Endothelial cell of umbilical vein (primary cell): ENCODE data around the gene TMEM87A. TPM values are rescaled to one million over a fixed set of nuclear protein-coding genes. Genes with fewer than 3 reads are reported as not detected.

Experiments used
- BruUV-seq: library from RNA; stranded (reverse); fragments of 400-500 nt; replicated peaks from 2 replicates; lab custom pipeline; 2021; lab: Mats Ljungman, UMichigan
- CTCF ChIA-PET: fragments of 300-600, 350-600 bp; sonication (Branson Sonifier 250); formaldehyde crosslinking; loops from one replicate; lab custom pipeline; 2021; ENCODE audit warnings: antibody characterized with exemption, inconsistent platforms; lab: Charles Lee
- POLR2A ChIA-PET: fragments of 300-600, 350-600 bp; sonication (Branson Sonifier 250); formaldehyde crosslinking; loops from one replicate; lab custom pipeline; 2021; ENCODE audit warnings: antibody characterized with exemption, inconsistent platforms; lab: Charles Lee
- DNase-seq: peaks from one replicate; pipeline ENCODE4 v3.0.0-alpha.2; 2011; ENCODE audit warnings: low read depth, low spot score
- FAIRE-seq: peaks from 2 replicates; lab custom pipeline; 2011; peaks lifted over from hg19 to GRCh38; lab: Jason Lieb, UNC
- H2AFZ ChIP-seq: 2 replicates; pipeline ENCODE4 v1.6.0; 2012; ENCODE audit warnings: low read depth, low read length, control low read depth, inconsistent platforms
- H3K27ac ChIP-seq: 2 replicates; pipeline ENCODE4 v1.5.1; 2011; ENCODE audit warnings: low read depth, mild to moderate bottlenecking, control low read depth, low read length, moderate library complexity; ENCODE audit not compliant: insufficient read depth
- H3K27me3 ChIP-seq, 2 experiments: 2 replicates each; pipeline versions ENCODE4 v1.6.0 to v1.6.1; 2011; ENCODE audit warnings: low read length in 2 of 2, mixed read lengths in 1 of 2; ENCODE audit not compliant: control insufficient read depth in 2 of 2, insufficient read depth in 2 of 2
- H3K36me3 ChIP-seq, 2 experiments: 2 replicates in 1 of 2; 3 replicates in 1 of 2; pipeline ENCODE4 v1.5.1; 2011; ENCODE audit warnings: low read length in 2 of 2, mild to moderate bottlenecking in 1 of 2, moderate library complexity in 1 of 2; ENCODE audit not compliant: control insufficient read depth in 2 of 2, insufficient read depth in 2 of 2; ENCODE audit errors: extremely low read depth in 1 of 2
- H3K4me1 ChIP-seq: 3 replicates; pipeline ENCODE4 v1.5.1; 2011; ENCODE audit warnings: mild to moderate bottlenecking, low read length; ENCODE audit not compliant: control insufficient read depth, insufficient read depth; ENCODE audit errors: extremely low read depth
- H3K4me2 ChIP-seq: 2 replicates; pipeline ENCODE4 v1.6.1; 2011; ENCODE audit warnings: low read length, control low read depth, mixed read lengths; ENCODE audit not compliant: insufficient read depth
- H3K4me3 ChIP-seq, 3 experiments: fragments of 200-600 bp in 1 of 3; sonication (generic), shearing (Covaris generic) in 1 of 3; replicated peaks in 1 of 3; 2 replicates each; pipeline ENCODE4 v1.5.1; 2011 to 2016; ENCODE audit warnings: control low read depth in 3 of 3, low read length in 3 of 3, mild to moderate bottlenecking in 2 of 3, inconsistent platforms in 1 of 3, low read depth in 1 of 3, moderate library complexity in 1 of 3; ENCODE audit not compliant: insufficient read depth in 1 of 3
- H3K79me2 ChIP-seq: 2 replicates; pipeline ENCODE4 v1.6.0; 2012; ENCODE audit warnings: low read length, inconsistent platforms; ENCODE audit not compliant: control insufficient read depth, insufficient read depth
- H3K9ac ChIP-seq: replicated peaks from 2 replicates; pipeline ENCODE3; 2011; ENCODE audit warnings: low read length, control low read depth; ENCODE audit not compliant: insufficient read depth; ENCODE audit errors: extremely low read depth
- H3K9me1 ChIP-seq: replicated peaks from 3 replicates; pipeline ENCODE4 v1.6.0; 2011; ENCODE audit warnings: mild to moderate bottlenecking, low read length; ENCODE audit not compliant: control insufficient read depth, insufficient read depth; ENCODE audit errors: extremely low read depth
- H3K9me3 ChIP-seq: replicated peaks from 2 replicates; pipeline ENCODE4 v1.5.1; 2012; ENCODE audit warnings: low read length, inconsistent platforms; ENCODE audit not compliant: control insufficient read depth, insufficient read depth
- H4K20me1 ChIP-seq: replicated peaks from 2 replicates; pipeline ENCODE3; 2011; ENCODE audit warnings: mild to moderate bottlenecking, low read length; ENCODE audit not compliant: control insufficient read depth, insufficient read depth; ENCODE audit errors: extremely low read depth
- CTCF ChIP-seq, 2 donors: IDR thresholded peaks; 1 replicate in 1 of 2; 2 replicates in 1 of 2; pipeline ENCODE4 v1.5.1; 2011; ENCODE audit warnings: low read length in 2 of 2, mild to moderate bottlenecking in 2 of 2, moderate library complexity in 2 of 2, control low read depth in 1 of 2, inconsistent platforms in 1 of 2, low read depth in 1 of 2; ENCODE audit not compliant: insufficient read depth in 1 of 2; ENCODE audit errors: extremely low read depth in 1 of 2
- EZH2 ChIP-seq: IDR thresholded peaks from 2 replicates; pipeline ENCODE4 v1.6.1; 2012; ENCODE audit warnings: borderline replicate concordance, low read depth, mild to moderate bottlenecking, moderate library complexity, low read length, inconsistent platforms; ENCODE audit not compliant: severe bottlenecking
- FOS ChIP-seq: IDR thresholded peaks from 2 replicates; pipeline ENCODE4 v1.6.1; 2011; ENCODE audit warnings: mild to moderate bottlenecking, low read length, moderate library complexity, borderline replicate concordance; ENCODE audit not compliant: insufficient read depth
- GATA2 ChIP-seq: IDR thresholded peaks from 2 replicates; pipeline ENCODE4 v1.7.0; 2011; ENCODE audit warnings: low read depth, mild to moderate bottlenecking, moderate library complexity, mixed read lengths, low read length; ENCODE audit not compliant: insufficient read length, insufficient read depth
- JUN ChIP-seq: IDR thresholded peaks from 2 replicates; pipeline ENCODE4 v1.6.1; 2011; ENCODE audit warnings: borderline replicate concordance, low read depth; ENCODE audit not compliant: insufficient read length, insufficient read depth
- MAX ChIP-seq: IDR thresholded peaks from 2 replicates; pipeline ENCODE4 v1.6.1; 2011; ENCODE audit not compliant: insufficient read depth, insufficient read length
- MYC ChIP-seq: IDR thresholded peaks from one replicate; pipeline ENCODE4 v1.6.1; 2011; ENCODE audit warnings: mild to moderate bottlenecking, low read depth, low read length
- POLR2A ChIP-seq: IDR thresholded peaks from 2 replicates; pipeline ENCODE4 v1.6.1; 2012; ENCODE audit warnings: low read depth, mild to moderate bottlenecking, control low read depth, low read length
- POLR2AphosphoS5 ChIP-seq: IDR thresholded peaks from 2 replicates; pipeline ENCODE4 v1.6.1; 2012; ENCODE audit warnings: low read depth, mild to moderate bottlenecking, control low read depth, low read length, moderate library complexity; ENCODE audit not compliant: insufficient read depth
- dilution Hi-C: fragments of 300-500 bp; cut with MboI; formaldehyde crosslinking; loops from one replicate; pipeline ENCODE4 v1.15.0; 2019; ENCODE audit warnings: low sequenced_read_pairs; ENCODE audit not compliant: extremely low pct_ligation_motif_present
- intact Hi-C: fragments of 100-400 bp; cut with micrococcal nuclease; formaldehyde crosslinking; loops from one replicate; pipeline ENCODE4 v1.10.0; 2022
- polyA plus RNA-seq, 4 experiments: library from polyadenylated mRNA; depleted of rRNA in 3 of 4; stranded (reverse) in 3 of 4; unstranded in 1 of 4; fragments of >200 nt; gene quantifications; 2 replicates each; pipeline versions ENCODE4 v1.2.1 to v1.2.3, GENCODE V29; 2011 to 2012; ENCODE audit warnings: missing spikeins in 1 of 4
- total RNA-seq: library from RNA; stranded (reverse); gene quantifications from 2 replicates; pipeline ENCODE4 v1.2.3, GENCODE V29; 2021

TMEM87A gene
- total and polyA plus RNA-seq, 2 donors (not counting 3 experiments of a cell fraction or from before 2014, with no cell fraction given): 22.3 to 41.1 TPM

- no peak overlapping the region for H3K27ac ChIP-seq
- BruUV-seq: no TSS peak
- H3K79me2 ChIP-seq: peaks cover 18% of the 10 kb centered on the region
- H3K27me3 ChIP-seq: no peaks in the 10 kb centered on the region
- TF ChIP-seq MYC (no peak), EZH2 (no peak), CTCF (IDR thresholded peaks at IDR 0.05; ENCODE audit: extremely low read depth in 1 of 2, insufficient read depth in 1 of 2, low read depth in 1 of 2, low read length in 2 of 2) (no peak), FOS (no peak), POLR2AphosphoS5 (no peak), GATA2 (no peak), POLR2A (no peak), JUN (no peak), MAX (no peak)
- no peak for DNase-seq
- no peak overlapping the region for H3K4me2 ChIP-seq
- H3K4me3 ChIP-seq: no peak overlapping the region
- H3K9me1 ChIP-seq: no peaks in the 10 kb centered on the region
- H3K36me3 ChIP-seq: peaks cover 5 to 13% of the 10 kb centered on the region in 2 experiments
- no peak overlapping the region for H3K9ac ChIP-seq
- H2AFZ ChIP-seq: no peak overlapping the region
- H4K20me1 ChIP-seq: no peaks in the 10 kb centered on the region
- POLR2A ChIA-PET: no interaction called here
- no peak for FAIRE-seq
- CTCF ChIA-PET: no interaction called here
- intact Hi-C loops (no loop called here), dilution Hi-C loops (no loop called here)
- peaks cover 10% of the 10 kb centered on the region for H3K4me1 ChIP-seq
- H3K9me3 ChIP-seq: no peaks in the 10 kb centered on the region
These were observed 62.5 kb downstream of the TMEM87A start for GRCh38 chr15:42210696-42211095.
